K562 (cell line): Measurements from ENCODE around the gene MLKL. TPM values are rescaled to one million over a fixed set of nuclear protein-coding genes. Genes with fewer than 3 reads are reported as not detected.

Experiments used
- CCNT2 ChIP-seq: IDR thresholded peaks from 2 replicates; pipeline ENCODE4 v1.6.1; 2011; ENCODE audit warnings: borderline replicate concordance, low read depth, mild to moderate bottlenecking, moderate library complexity, mixed read lengths, low read length; ENCODE audit not compliant: insufficient read length; ENCODE audit errors: extremely low read depth
- ETV1 ChIP-seq: fragments of 450-650 bp; conservative IDR thresholded peaks from 2 replicates; pipeline ENCODE4 v1.6.1; 2016; ENCODE audit warnings: missing genetic modification characterization, control low read depth, low read depth, missing compliant biosample characterization
- GATA2 ChIP-seq: sonication (generic); formaldehyde crosslinking; IDR thresholded peaks from 2 replicates; pipeline ENCODE4 v1.4.0; 2020; ENCODE audit warnings: mild to moderate bottlenecking, missing genetic modification reagents
- KAT7 ChIP-seq: sonication (generic); formaldehyde crosslinking; IDR thresholded peaks from 2 replicates; pipeline ENCODE4 v1.8.0; 2022; ENCODE audit warnings: missing genetic modification reagents, mild to moderate bottlenecking, borderline replicate concordance
- KDM4B ChIP-seq, 2 experiments: fragments of 450-650 bp in 1 of 2; sonication (generic) in 1 of 2; IDR thresholded peaks; 2 replicates each; pipeline ENCODE4 v1.6.1; 2016 to 2017; ENCODE audit warnings: borderline replicate concordance in 2 of 2, antibody characterized with exemption in 1 of 2, low read depth in 1 of 2, mild to moderate bottlenecking in 1 of 2
- NONO ChIP-seq, 2 experiments: fragments of 200-400 bp in 1 of 2; fragments of 450-650 bp in 1 of 2; formaldehyde crosslinking in 1 of 2; IDR thresholded peaks; 2 replicates each; pipeline ENCODE4 v1.6.1; 2017; ENCODE audit warnings: low read depth in 2 of 2, mild to moderate bottlenecking in 2 of 2, moderate library complexity in 2 of 2, low read length in 1 of 2
- NR3C1 ChIP-seq: sonication (generic); formaldehyde crosslinking; IDR thresholded peaks from 2 replicates; pipeline ENCODE4 v1.8.1; 2022; ENCODE audit warnings: missing genetic modification reagents
- TAF1 ChIP-seq: IDR thresholded peaks from 2 replicates; pipeline ENCODE4 v1.6.1; 2011; ENCODE audit warnings: mild to moderate bottlenecking, low read length, moderate library complexity; ENCODE audit not compliant: insufficient read depth, control insufficient read depth, severe bottlenecking; ENCODE audit errors: extremely low read depth
- ZEB2 ChIP-seq: fragments of 450-650 bp; IDR thresholded peaks from 2 replicates; pipeline ENCODE4 v1.6.1; 2016
- polyA plus RNA-seq, 8 experiments: library from polyadenylated mRNA; depleted of rRNA in 4 of 8; stranded (reverse) in 5 of 8; unstranded in 3 of 8; fragments of >200 nt; fragmentation: Nextera tagmentation in 2 of 8; fragmentation: Illumina TruSeq in 1 of 8; extraction: Ambion mirVana in 2 of 8; extraction: Trizol in 1 of 8; gene quantifications; 2 replicates each; pipeline versions ENCODE4 v1.2.1 to v1.2.3, GENCODE V29; 2011 to 2014; ENCODE audit warnings: inconsistent platforms in 1 of 8, missing spikeins in 1 of 8
- total RNA-seq, 7 experiments: library from RNA; depleted of rRNA in 6 of 7; stranded (reverse); fragments of >200 nt in 6 of 7; fragmentation: Illumina TruSeq in 2 of 7; extraction: Trizol in 2 of 7; gene quantifications; 2 replicates each; pipeline versions ENCODE4 v1.2.1 to v1.2.3, GENCODE V29; 2011 to 2021; ENCODE audit warnings: low replicate concordance in 1 of 7
- TF ChIP-seq, protein P1 (sequence below): fragments of 450-650 bp; IDR thresholded peaks from 2 replicates; pipeline ENCODE4 v1.6.1; 2016; ENCODE audit warnings: antibody characterized with exemption
- TF ChIP-seq, protein P2 (sequence below), 2 experiments: fragments of 150-350 bp in 1 of 2; IDR thresholded peaks; 2 replicates each; pipeline ENCODE4 v1.6.1; 2012 to 2016; ENCODE audit warnings: low read depth in 2 of 2, low read length in 2 of 2, mild to moderate bottlenecking in 1 of 2, moderate library complexity in 1 of 2
- TF ChIP-seq, protein P3 (sequence below), 2 experiments: IDR thresholded peaks in 1 of 2; conservative IDR thresholded peaks in 1 of 2; 2 replicates each; pipeline ENCODE4 v1.6.1; 2016; ENCODE audit warnings: low read depth in 2 of 2, mild to moderate bottlenecking in 1 of 2, missing compliant biosample characterization in 1 of 2, missing genetic modification characterization in 1 of 2, moderate library complexity in 1 of 2
- TF ChIP-seq, protein P4 (sequence below): fragments of 200-800 bp; sonication (Bioruptor generic); IDR thresholded peaks from 2 replicates; pipeline ENCODE4 v1.6.1; 2017; ENCODE audit warnings: missing genetic modification characterization, missing compliant biosample characterization

The MLKL gene
- total and polyA plus RNA-seq, 9 of the 15 experiments (the other 6 are each of a cell fraction or from before 2014, with no cell fraction given) = 1.6 to 6.1 (median 4.8) TPM

DNA sequence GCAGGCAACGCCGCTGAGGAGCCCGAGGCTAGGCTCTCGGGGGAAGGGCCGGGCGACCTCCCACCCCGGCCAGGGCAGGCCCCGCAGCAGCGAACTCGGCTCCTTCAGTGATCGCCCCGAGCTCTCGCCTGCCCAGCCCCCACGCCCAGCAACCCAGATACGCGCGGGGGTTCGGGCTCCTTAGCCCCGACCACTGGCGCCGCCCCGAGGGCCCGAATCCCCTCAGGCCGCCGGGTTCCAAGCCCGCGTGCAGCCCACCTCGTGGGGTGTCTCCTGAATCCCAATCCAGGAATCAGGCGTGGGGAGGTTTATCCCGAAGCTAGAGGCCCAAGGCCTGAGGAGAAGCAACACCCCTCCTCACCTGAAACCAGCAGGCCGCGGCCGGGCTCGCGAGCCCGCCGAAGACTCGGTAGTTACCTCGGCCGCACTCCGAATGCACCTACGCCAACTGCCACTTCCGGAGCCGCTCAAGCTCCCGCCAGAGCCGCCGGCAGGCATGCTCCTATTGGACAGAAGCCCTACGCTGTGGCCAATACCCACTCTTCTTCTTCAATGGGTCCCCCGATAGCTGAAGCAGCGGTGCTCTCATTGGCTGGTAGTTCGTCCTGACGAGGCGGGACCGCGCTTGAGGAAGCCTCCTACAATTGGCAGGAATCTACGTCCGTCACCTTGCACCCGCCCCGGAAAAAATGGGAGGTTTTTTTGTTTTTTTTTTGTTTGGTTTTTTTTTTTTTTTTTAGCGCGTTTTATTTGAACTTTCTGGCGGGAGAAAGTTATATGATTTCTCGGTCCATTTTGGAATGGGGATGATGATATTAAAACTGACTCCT is 34.0 kb downstream of the MLKL start, which contains the start of gene RFWD3 (continued):
- TF ChIP-seq, protein P1, sequence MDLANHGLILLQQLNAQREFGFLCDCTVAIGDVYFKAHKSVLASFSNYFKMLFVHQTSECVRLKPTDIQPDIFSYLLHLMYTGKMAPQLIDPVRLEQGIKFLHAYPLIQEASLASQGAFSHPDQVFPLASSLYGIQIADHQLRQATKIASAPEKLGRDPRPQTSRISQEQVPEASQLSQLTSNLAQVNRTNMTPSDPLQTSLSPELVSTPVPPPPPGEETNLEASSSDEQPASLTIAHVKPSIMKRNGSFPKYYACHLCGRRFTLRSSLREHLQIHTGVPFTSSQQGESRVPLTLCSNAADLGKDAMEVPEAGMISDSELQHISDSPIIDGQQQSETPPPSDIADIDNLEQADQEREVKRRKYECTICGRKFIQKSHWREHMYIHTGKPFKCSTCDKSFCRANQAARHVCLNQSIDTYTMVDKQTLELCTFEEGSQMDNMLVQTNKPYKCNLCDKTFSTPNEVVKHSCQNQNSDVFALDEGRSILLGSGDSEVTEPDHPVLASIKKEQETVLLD = no peak
- TF ChIP-seq NONO (IDR thresholded peaks at IDR 0.05; ENCODE audit: low read depth in 2 of 2, low read length in 1 of 2) (peak in 1 of 2 experiments; percentile 49; a peak in 1 of 4 replicates), KAT7 (CRISPR knock-in tag) (peak; percentile 56; the same call in 1 of the 2 replicates), KDM4B (IDR thresholded peaks at IDR 0.05; ENCODE audit: borderline replicate concordance in 2 of 2, low read depth in 1 of 2) (no peak), GATA2 (no peak), TAF1 (peak; percentile 98), ETV1 (tag) (peak; percentile 94), CCNT2 (no peak), NR3C1 (CRISPR knock-in tag) (peak; percentile 85; the same call in 1 of the 2 replicates), ZEB2 (no peak)
- TF ChIP-seq, protein P2, sequence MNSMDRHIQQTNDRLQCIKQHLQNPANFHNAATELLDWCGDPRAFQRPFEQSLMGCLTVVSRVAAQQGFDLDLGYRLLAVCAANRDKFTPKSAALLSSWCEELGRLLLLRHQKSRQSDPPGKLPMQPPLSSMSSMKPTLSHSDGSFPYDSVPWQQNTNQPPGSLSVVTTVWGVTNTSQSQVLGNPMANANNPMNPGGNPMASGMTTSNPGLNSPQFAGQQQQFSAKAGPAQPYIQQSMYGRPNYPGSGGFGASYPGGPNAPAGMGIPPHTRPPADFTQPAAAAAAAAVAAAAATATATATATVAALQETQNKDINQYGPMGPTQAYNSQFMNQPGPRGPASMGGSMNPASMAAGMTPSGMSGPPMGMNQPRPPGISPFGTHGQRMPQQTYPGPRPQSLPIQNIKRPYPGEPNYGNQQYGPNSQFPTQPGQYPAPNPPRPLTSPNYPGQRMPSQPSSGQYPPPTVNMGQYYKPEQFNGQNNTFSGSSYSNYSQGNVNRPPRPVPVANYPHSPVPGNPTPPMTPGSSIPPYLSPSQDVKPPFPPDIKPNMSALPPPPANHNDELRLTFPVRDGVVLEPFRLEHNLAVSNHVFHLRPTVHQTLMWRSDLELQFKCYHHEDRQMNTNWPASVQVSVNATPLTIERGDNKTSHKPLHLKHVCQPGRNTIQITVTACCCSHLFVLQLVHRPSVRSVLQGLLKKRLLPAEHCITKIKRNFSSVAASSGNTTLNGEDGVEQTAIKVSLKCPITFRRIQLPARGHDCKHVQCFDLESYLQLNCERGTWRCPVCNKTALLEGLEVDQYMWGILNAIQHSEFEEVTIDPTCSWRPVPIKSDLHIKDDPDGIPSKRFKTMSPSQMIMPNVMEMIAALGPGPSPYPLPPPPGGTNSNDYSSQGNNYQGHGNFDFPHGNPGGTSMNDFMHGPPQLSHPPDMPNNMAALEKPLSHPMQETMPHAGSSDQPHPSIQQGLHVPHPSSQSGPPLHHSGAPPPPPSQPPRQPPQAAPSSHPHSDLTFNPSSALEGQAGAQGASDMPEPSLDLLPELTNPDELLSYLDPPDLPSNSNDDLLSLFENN (IDR thresholded peaks at IDR 0.05; ENCODE audit: low read depth in 2 of 2, low read length in 2 of 2) = peak in 1 of 2 experiments; percentile 58; a peak in 1 of 4 replicates
- TF ChIP-seq, protein P3, sequence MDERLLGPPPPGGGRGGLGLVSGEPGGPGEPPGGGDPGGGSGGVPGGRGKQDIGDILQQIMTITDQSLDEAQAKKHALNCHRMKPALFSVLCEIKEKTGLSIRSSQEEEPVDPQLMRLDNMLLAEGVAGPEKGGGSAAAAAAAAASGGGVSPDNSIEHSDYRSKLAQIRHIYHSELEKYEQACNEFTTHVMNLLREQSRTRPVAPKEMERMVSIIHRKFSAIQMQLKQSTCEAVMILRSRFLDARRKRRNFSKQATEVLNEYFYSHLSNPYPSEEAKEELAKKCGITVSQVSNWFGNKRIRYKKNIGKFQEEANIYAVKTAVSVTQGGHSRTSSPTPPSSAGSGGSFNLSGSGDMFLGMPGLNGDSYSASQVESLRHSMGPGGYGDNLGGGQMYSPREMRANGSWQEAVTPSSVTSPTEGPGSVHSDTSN (CRISPR knock-in tag; IDR thresholded peaks at IDR 0.05; ENCODE audit: low read depth) = peak; percentile 65
- TF ChIP-seq, protein P3 (tag; conservative IDR thresholded peaks at IDR 0.05; ENCODE audit: low read depth) = peak; percentile 99
- TF ChIP-seq, protein P4, sequence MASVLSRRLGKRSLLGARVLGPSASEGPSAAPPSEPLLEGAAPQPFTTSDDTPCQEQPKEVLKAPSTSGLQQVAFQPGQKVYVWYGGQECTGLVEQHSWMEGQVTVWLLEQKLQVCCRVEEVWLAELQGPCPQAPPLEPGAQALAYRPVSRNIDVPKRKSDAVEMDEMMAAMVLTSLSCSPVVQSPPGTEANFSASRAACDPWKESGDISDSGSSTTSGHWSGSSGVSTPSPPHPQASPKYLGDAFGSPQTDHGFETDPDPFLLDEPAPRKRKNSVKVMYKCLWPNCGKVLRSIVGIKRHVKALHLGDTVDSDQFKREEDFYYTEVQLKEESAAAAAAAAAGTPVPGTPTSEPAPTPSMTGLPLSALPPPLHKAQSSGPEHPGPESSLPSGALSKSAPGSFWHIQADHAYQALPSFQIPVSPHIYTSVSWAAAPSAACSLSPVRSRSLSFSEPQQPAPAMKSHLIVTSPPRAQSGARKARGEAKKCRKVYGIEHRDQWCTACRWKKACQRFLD (CRISPR knock-in tag) = no peak
